RWPE2 (cell line): ENCODE measurements around the gene NAPB.

Experiments used
- ATAC-seq: fragments of 200-7000 bp; cut with Tn5 transposase; 3 replicates; pipeline ENCODE4 v1.9.1; 2021; ENCODE audit warnings: low read depth
- DNase-seq: peaks from one replicate; pipeline ENCODE4 v3.0.0-alpha.2; 2020; ENCODE audit warnings: low spot score
- H3K27ac ChIP-seq: fragments of 450-650 bp; 2 replicates; pipeline ENCODE4 v1.5.1; 2017; ENCODE audit warnings: mild to moderate bottlenecking; ENCODE audit not compliant: poor library complexity, severe bottlenecking
- H3K27me3 ChIP-seq: fragments of 250-450 bp; sonication (Bioruptor Pico); 2 replicates; pipeline ENCODE4 v1.5.1; 2021; ENCODE audit warnings: mild to moderate bottlenecking, moderate library complexity; ENCODE audit not compliant: insufficient read depth, poor library complexity, severe bottlenecking
- H3K36me3 ChIP-seq: fragments of 250-450 bp; sonication (Bioruptor Pico); 2 replicates; pipeline ENCODE4 v1.5.1; 2020; ENCODE audit warnings: low read depth, mild to moderate bottlenecking, moderate library complexity
- H3K4me1 ChIP-seq: fragments of 250-450 bp; sonication (Bioruptor Pico); 2 replicates; pipeline ENCODE4 v1.5.1; 2021; ENCODE audit warnings: mild to moderate bottlenecking, moderate library complexity; ENCODE audit not compliant: insufficient read depth, poor library complexity, severe bottlenecking
- H3K4me3 ChIP-seq: fragments of 250-450 bp; sonication (Bioruptor Pico); 2 replicates; pipeline ENCODE4 v1.5.1; 2021; ENCODE audit warnings: mild to moderate bottlenecking, moderate library complexity; ENCODE audit not compliant: severe bottlenecking
- H3K9me3 ChIP-seq: fragments of 250-450 bp; sonication (Bioruptor Pico); 2 replicates; pipeline ENCODE4 v1.5.1; 2021; ENCODE audit warnings: mild to moderate bottlenecking, moderate library complexity; ENCODE audit not compliant: severe bottlenecking
- CTCF ChIP-seq: fragments of 450-650 bp; IDR thresholded peaks from one replicate; pipeline ENCODE4 v1.5.1; 2017; ENCODE audit warnings: mild to moderate bottlenecking, moderate library complexity; ENCODE audit not compliant: poor library complexity, severe bottlenecking

Gene NAPB

GRCh38 chr20:23399568-23400241, 21.6 kb downstream of the NAPB start:
- DNase-seq: no peak
- Histone ChIP-seq H3K9me3 (no peaks in the 10 kb centered on the region), H3K4me1 (peaks cover 3% of the 10 kb centered on the region), H3K36me3 (peaks cover 42% of the 10 kb centered on the region), H3K27ac (no peak overlapping the region), H3K4me3 (no peak overlapping the region), H3K27me3 (no peaks in the 10 kb centered on the region)
- TF ChIP-seq CTCF: no peak
- ATAC-seq: peak; percentile 56

GRCh38 chr20:23397961-23398360, 23.3 kb downstream of the NAPB start:
- TF ChIP-seq CTCF: no peak
- H3K36me3 ChIP-seq: peaks cover 58% of the 10 kb centered on the region
- H3K4me3 ChIP-seq: no peak overlapping the region
- H3K4me1 ChIP-seq: no peaks in the 10 kb centered on the region
- ATAC-seq: no peak
- DNase-seq: no peak
- H3K27ac ChIP-seq: no peak overlapping the region
- H3K9me3 ChIP-seq: no peaks in the 10 kb centered on the region
- no peaks in the 10 kb centered on the region for H3K27me3 ChIP-seq

- Histone ChIP-seq H3K4me1 (no peaks in the 10 kb centered on the region), H3K4me3 (no peak overlapping the region), H3K36me3 (peaks cover 55% of the 10 kb centered on the region), H3K27me3 (no peaks in the 10 kb centered on the region), H3K9me3 (no peaks in the 10 kb centered on the region), H3K27ac (no peak overlapping the region)
- ATAC-seq (no peak), DNase-seq (no peak)
- no peak for TF ChIP-seq CTCF
These were observed 24.2 kb downstream of the NAPB start for GRCh38 chr20:23396950-23397627.

GRCh38 chr20:23393996-23394775, 27.1 kb downstream of the NAPB start:
- peaks cover 62% of the 10 kb centered on the region for H3K36me3 ChIP-seq
- DNase-seq: no peak
- H3K4me3 ChIP-seq: no peak overlapping the region
- no peak for ATAC-seq
- no peaks in the 10 kb centered on the region for H3K4me1 ChIP-seq
- H3K27ac ChIP-seq: no peak overlapping the region
- no peaks in the 10 kb centered on the region for H3K27me3 ChIP-seq
- TF ChIP-seq CTCF: no peak
- no peaks in the 10 kb centered on the region for H3K9me3 ChIP-seq
